Fibroblast of lung (primary cell): ENCODE data around the gene TMEM161A. TPM values are rescaled to one million over a fixed set of nuclear protein-coding genes. Genes with fewer than 3 reads are reported as not detected.

ENCODE experiments used
- DNase-seq, 2 donors: peaks; one replicate each; pipeline versions ENCODE4 v3.0.0 to v3.0.0-alpha.2; 2010; ENCODE audit warnings: low read depth in 2 of 2
- H2AFZ ChIP-seq: 2 replicates; pipeline ENCODE4 v1.5.1; 2012; ENCODE audit warnings: low read length, control low read depth, inconsistent platforms
- H3K27ac ChIP-seq: 2 replicates; pipeline ENCODE4 v1.5.1; 2011; ENCODE audit warnings: low read length, control low read depth; ENCODE audit not compliant: insufficient read depth
- H3K27me3 ChIP-seq: 2 replicates; pipeline ENCODE4 v1.5.1; 2011; ENCODE audit warnings: mild to moderate bottlenecking, low read length; ENCODE audit not compliant: control insufficient read depth, insufficient read depth
- H3K36me3 ChIP-seq: 2 replicates; pipeline ENCODE4 v1.5.1; 2011; ENCODE audit warnings: low read length; ENCODE audit not compliant: control insufficient read depth, insufficient read depth
- H3K4me1 ChIP-seq: 2 replicates; pipeline ENCODE4 v1.5.1; 2011; ENCODE audit warnings: low read length; ENCODE audit not compliant: control insufficient read depth, insufficient read depth; ENCODE audit errors: extremely low read depth
- H3K4me2 ChIP-seq: 2 replicates; pipeline ENCODE4 v1.5.1; 2011; ENCODE audit warnings: low read length, control low read depth; ENCODE audit not compliant: insufficient read depth; ENCODE audit errors: extremely low read depth
- H3K4me3 ChIP-seq, 4 experiments: fragments of 200-600 bp in 1 of 4; sonication (generic) in 1 of 4; replicated peaks in 1 of 4; 2 replicates each; pipeline ENCODE4 v1.5.1; 2011 to 2016; ENCODE audit warnings: low read length in 4 of 4, low read depth in 3 of 4, mild to moderate bottlenecking in 3 of 4, control low read depth in 2 of 4, inconsistent platforms in 1 of 4, mixed read lengths in 1 of 4; ENCODE audit not compliant: insufficient read depth in 1 of 4; ENCODE audit errors: control extremely low read depth in 1 of 4
- H3K79me2 ChIP-seq: 2 replicates; pipeline ENCODE4 v1.5.1; 2012; ENCODE audit warnings: mild to moderate bottlenecking, low read length, inconsistent platforms; ENCODE audit not compliant: control insufficient read depth, insufficient read depth
- H3K9ac ChIP-seq: 2 replicates; pipeline ENCODE4 v1.5.1; 2011; ENCODE audit warnings: mild to moderate bottlenecking, low read length, control low read depth; ENCODE audit not compliant: insufficient read depth
- H3K9me3 ChIP-seq: 2 replicates; pipeline ENCODE4 v1.5.1; 2012; ENCODE audit warnings: low read depth, low read length; ENCODE audit not compliant: control insufficient read depth, insufficient read depth
- H4K20me1 ChIP-seq: 2 replicates; pipeline ENCODE4 v1.5.1; 2011; ENCODE audit warnings: low read length; ENCODE audit not compliant: control insufficient read depth, insufficient read depth; ENCODE audit errors: extremely low read depth
- CTCF ChIP-seq, 2 donors: IDR thresholded peaks in 1 of 2; conservative IDR thresholded peaks in 1 of 2; 1 replicate in 1 of 2; 2 replicates in 1 of 2; pipeline ENCODE4 v1.5.1; 2011 to 2012; ENCODE audit warnings: low read length in 2 of 2, control low read depth in 1 of 2, inconsistent platforms in 1 of 2, low read depth in 1 of 2, mild to moderate bottlenecking in 1 of 2
- EZH2 ChIP-seq: IDR thresholded peaks from 2 replicates; pipeline ENCODE4 v1.5.1; 2012; ENCODE audit warnings: low read length, control low read depth, mild to moderate bottlenecking; ENCODE audit errors: missing control alignments
- polyA plus RNA-seq, 2 donors: library from polyadenylated mRNA; depleted of rRNA in 1 of 2; stranded (reverse) in 1 of 2; unstranded in 1 of 2; fragments of >200 nt; gene quantifications; 2 replicates each; pipeline ENCODE4 v1.2.1, GENCODE V29; 2011 to 2012; ENCODE audit warnings: missing spikeins in 1 of 2
- total RNA-seq: library from RNA; depleted of rRNA; stranded (reverse); fragments of >200 nt; gene quantifications from 2 replicates; pipeline ENCODE4 v1.2.1, GENCODE V29; 2014

Gene TMEM161A
- total and polyA plus RNA-seq, 2 donors (not counting 1 experiment from before 2014, with no cell fraction given), result 9.4 to 23.8 TPM

GRCh38 chr19:19079571-19079970 lies 58.7 kb downstream of the TMEM161A start:
- Histone ChIP-seq H3K9me3 (no peaks in the 10 kb centered on the region), H3K27me3 (no peaks in the 10 kb centered on the region), H3K36me3 (no peaks in the 10 kb centered on the region), H3K4me2 (no peak overlapping the region), H2AFZ (no peak overlapping the region), H3K27ac (no peak overlapping the region), H4K20me1 (no peaks in the 10 kb centered on the region), H3K4me3 (no peak overlapping the region), H3K79me2 (no peaks in the 10 kb centered on the region), H3K4me1 (peaks cover 3% of the 10 kb centered on the region), H3K9ac (no peak overlapping the region)
- no peak for TF ChIP-seq CTCF (conservative IDR thresholded peaks at IDR 0.05 in 1 of 2, IDR thresholded peaks at IDR 0.05 in 1 of 2; ENCODE audit: low read depth in 1 of 2, low read length in 2 of 2)
- TF ChIP-seq EZH2, result no peak
- no peak for DNase-seq

DNA sequence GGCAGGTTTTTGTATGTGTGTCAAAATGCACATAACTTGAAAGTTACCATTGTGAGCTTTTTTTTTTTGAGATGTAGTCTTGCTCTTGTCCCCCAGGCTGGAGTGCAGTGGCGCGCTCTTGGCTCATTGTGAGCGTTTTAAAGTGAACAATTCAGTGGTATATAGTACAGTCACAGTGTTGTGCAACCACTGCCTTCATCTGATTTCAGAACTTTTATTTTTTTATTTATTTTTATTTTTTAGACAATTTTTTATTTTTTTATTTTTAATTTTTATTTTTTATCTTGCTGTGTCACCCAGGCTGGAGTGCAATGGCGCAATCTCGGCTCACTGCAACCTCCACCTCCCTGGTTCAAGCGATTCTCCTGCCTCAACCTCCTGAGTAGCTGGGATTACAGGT lies 59.5 kb downstream of the TMEM161A start:
- H3K9ac ChIP-seq, result no peak overlapping the region

DNA sequence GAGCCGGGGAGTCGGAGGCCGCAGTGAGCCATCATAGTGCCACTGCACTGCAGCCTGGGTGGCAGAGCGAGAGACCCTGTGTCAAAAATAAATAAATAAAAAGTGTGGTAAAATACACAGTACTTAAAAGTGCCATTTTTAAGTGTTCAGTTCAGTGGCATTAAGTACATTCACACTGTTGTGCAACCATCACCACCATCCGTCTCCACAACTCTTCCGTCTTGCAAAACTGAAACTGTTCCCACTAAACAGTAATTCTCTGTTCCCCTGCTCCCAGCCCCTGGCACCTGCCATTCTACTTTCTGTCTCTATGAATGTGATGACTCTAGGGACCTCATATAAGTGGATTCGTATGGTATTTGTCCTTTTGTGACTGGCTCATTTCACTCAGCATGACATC lies 61.2 kb downstream of the TMEM161A start:
- no peaks in the 10 kb centered on the region for H3K79me2 ChIP-seq
- H3K9ac ChIP-seq, result no peak overlapping the region
- no peak for TF ChIP-seq CTCF (conservative IDR thresholded peaks at IDR 0.05 in 1 of 2, IDR thresholded peaks at IDR 0.05 in 1 of 2; ENCODE audit: low read depth in 1 of 2, low read length in 2 of 2)
- no peak for TF ChIP-seq EZH2
- DNase-seq, result no peak
- H3K27me3 ChIP-seq, result no peaks in the 10 kb centered on the region
- H2AFZ ChIP-seq, result no peak overlapping the region
- H3K4me3 ChIP-seq, result no peak overlapping the region
- H3K36me3 ChIP-seq, result no peaks in the 10 kb centered on the region
- H3K4me1 ChIP-seq, result peaks cover 3% of the 10 kb centered on the region
- no peaks in the 10 kb centered on the region for H4K20me1 ChIP-seq
- H3K4me2 ChIP-seq, result no peak overlapping the region
- no peaks in the 10 kb centered on the region for H3K9me3 ChIP-seq
- H3K27ac ChIP-seq, result no peak overlapping the region

More for the DNA sequence above, 59.5 kb downstream of the TMEM161A start:
- Histone ChIP-seq H3K36me3 (no peaks in the 10 kb centered on the region), H4K20me1 (no peaks in the 10 kb centered on the region), H3K9me3 (no peaks in the 10 kb centered on the region), H2AFZ (no peak overlapping the region), H3K79me2 (no peaks in the 10 kb centered on the region), H3K4me1 (peaks cover 3% of the 10 kb centered on the region), H3K4me2 (no peak overlapping the region), H3K27me3 (no peaks in the 10 kb centered on the region), H3K27ac (no peak overlapping the region), H3K4me3 (no peak overlapping the region)
- TF ChIP-seq EZH2 (no peak), CTCF (conservative IDR thresholded peaks at IDR 0.05 in 1 of 2, IDR thresholded peaks at IDR 0.05 in 1 of 2; ENCODE audit: low read depth in 1 of 2, low read length in 2 of 2) (no peak)
- no peak for DNase-seq
